ENCODE measurements around the gene NHS.
"Not testable (repeated sequence)": the region's sequence is repeated elsewhere in the genome, so short reads cannot be mapped to it uniquely, and the experiment has no call there.

The NHS gene

GRCh38 chrX:17499512-17499911 is 124.5 kb downstream of the NHS start:
- DNase-seq: no peak

DNA sequence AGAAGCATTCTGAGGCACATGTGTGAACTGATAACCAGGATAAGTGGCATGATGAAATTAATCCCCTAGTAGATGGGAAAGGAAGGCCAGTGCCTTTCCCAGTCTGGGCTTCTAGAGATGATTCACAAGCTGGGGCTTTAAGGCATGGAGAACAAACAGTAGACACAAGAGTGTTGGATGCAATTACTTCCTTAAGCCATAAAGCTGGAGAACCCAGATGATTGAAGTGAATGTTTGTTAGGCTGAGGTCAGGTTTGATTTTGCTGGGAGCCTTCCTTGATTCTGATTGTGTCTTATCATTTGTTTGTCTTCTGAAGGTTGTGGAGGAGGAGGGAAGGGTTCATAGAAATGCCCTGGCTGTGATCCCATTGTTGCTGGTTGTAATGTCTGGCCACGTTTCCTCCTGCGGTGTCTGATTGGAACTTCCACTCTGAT is 125.2 kb downstream of the NHS start:
- DNase-seq: no peak

GRCh38 chrX:17501746-17502145 is 126.7 kb downstream of the NHS start:
- no peak for DNase-seq

GRCh38 chrX:17506352-17506751 is 131.4 kb downstream of the NHS start:
- not testable (repeated sequence) for DNase-seq

- DNase-seq: no peak
These were observed 136.6 kb downstream of the NHS start for GRCh38 chrX:17511556-17511955.

DNA sequence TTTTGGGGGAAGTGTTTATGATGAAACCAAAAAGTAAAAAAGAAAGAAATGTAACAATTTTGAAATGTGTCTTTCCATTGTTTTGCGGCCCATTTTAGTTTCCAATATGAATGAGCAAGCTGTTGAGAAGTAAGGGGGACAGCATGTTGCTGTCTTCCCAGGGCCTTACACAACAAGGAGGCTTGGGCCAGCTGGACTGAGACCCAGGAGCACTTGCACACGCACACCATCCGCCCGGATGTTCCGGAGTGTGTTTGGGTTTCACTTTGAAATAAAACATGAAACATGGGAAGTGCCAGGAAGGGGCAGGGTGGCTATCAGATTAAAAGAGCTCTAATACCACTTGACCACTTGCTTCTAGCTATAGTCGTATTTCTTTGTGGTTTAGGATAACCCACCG is 144.4 kb downstream of the NHS start:
- DNase-seq: no peak

DNA sequence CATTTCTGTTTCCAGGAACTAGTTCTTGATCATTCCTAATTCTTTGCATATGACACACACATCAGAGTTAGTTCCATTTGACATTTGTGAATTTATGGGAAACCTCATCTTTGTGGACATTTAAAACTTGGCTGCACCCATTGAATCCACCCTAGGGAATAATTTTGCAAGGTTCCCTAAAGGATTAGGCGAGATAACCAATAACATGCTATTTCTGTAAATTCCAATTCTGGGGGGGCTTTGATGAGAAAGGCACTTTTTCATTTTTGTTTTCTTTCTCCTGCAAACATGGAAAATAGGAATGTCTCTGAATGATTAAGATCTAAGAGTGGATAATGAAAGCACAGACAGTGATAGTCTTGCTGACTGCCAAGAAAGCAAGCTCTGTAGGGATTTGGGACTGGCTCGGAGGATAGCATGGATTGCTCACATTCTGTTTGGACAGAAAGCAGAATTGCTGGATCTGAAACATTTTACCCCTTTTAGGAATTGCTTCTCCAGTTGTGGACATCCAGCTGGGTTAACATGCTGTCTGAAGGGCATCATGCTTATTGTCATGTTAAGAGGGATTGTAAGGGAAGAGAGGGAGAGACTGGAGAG is 145.1 kb downstream of the NHS start:
- DNase-seq: no peak

DNA sequence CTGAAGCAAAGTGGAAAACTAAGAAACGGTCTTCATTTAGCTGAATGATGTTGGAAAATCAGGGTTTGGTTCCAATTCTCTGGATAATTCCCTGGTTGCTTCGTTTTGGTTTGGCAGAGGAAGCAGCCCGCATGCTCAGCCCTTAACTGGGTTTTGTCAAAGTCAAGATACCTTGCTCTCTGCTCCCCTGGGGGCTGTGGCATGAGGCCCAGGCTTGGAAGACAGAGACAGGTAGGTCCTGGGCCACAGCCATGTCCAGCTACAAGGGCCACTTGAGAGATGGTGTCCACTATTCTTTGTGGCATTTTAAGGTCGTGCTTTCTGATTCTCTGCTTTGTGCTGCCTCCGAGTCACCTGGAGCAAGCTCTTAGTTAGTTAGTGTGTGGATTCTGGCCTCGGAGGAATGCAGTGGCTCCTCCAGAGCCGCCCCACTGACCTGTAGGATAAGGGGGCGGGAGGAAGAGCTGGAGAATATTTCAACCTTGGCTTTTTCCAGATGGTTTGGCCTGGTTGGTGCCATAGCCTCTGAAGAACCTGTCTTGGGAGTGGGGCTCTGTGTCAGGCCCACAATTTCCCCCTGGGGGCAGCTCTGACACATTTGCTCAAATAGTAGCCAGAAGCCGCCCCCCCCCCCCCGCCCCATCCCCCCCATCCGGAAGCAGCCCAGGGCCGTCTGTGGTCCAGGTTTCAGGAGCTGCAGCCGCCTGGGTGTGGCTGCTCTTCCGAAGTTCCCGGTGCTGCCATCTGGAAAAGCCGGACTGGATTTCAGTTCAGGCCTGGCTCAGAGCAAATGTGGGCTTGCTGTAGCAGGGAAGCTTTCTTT is 147.1 kb downstream of the NHS start:
- no peak for DNase-seq

GRCh38 chrX:17525266-17525665 is 150.3 kb downstream of the NHS start:
- DNase-seq: no peak

GRCh38 chrX:17525762-17526555 is 151.0 kb downstream of the NHS start:
- DNase-seq: no peak

- DNase-seq: peak; percentile 42 to 63
These were observed 152.2 kb downstream of the NHS start for GRCh38 chrX:17527135-17527701.

DNA sequence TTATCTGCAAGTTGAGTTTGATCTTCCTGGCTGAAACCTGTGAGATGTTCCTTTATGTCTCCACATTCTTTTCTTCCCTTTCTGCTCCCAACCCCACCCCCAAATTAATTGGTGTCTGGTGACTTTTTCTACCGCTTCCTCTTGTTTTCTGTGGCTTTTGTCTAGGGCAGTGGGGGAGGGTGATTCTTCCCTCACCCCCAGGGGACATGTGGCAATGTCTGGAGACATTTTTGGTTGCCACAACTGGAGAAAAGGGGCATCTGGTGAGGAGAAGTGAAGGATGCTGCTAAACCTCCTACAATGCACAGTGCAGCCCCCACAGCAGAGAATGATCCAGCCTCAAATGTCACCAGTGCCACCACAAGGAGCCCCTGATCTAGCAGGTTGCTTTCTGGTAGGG is 152.9 kb downstream of the NHS start:
- DNase-seq: peak; percentile 51 to 72

- DNase-seq: no peak
These were observed 154.2 kb downstream of the NHS start for GRCh38 chrX:17529151-17529745.

DNA sequence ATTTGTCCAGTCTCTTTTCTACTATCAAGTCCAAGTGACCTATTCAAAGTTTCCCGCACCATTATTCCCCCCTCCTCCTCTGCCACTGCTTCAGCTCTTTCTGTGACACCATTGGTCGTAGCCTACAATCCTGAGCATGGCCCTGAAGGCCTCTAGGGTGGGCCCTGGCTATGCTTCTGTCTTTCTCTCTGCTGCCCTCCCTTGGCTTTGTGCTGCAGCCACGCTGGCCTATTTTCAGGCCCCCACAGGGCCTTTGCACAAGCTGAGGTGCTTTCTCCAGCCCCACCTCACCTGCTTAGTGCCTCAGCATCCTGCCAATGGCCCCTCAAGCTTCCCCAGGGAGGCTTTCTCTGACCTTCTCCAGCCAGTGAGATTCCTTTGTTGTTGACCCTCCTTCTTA is 156.5 kb downstream of the NHS start:
- DNase-seq: no peak

- peak; percentile 8 to 21 for DNase-seq
These were observed 160.2 kb downstream of the NHS start for GRCh38 chrX:17535229-17535628.

DNA sequence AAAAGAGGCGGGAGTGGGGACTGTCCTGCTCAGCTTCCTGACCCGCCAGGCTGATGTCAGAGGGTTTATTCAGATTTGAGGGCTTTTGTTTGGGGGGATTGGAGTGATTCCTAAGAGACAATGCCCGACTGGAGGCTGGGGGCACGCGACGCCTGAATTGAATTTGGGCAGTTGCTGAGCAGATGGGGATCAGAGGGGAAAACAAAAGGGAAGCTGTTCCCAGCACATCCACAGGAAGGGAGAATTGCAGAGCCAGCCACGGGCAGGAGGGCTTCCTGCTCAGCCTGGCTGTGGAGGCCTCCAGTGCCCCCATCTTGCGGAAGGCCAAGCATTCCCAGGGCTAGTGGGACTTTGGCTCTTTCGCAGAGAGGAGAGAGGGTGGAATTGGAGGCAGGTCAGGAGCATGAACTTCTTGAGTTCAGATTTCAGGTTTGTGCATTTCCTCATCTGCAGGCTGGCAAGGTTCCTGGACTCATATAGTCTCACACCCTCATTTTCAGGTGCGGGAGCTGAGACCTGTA is 162.8 kb downstream of the NHS start:
- DNase-seq: no peak

GRCh38 chrX:17542123-17542522 is 167.1 kb downstream of the NHS start:
- no peak for DNase-seq

GRCh38 chrX:17544821-17545220 is 169.8 kb downstream of the NHS start:
- DNase-seq: no peak

DNA sequence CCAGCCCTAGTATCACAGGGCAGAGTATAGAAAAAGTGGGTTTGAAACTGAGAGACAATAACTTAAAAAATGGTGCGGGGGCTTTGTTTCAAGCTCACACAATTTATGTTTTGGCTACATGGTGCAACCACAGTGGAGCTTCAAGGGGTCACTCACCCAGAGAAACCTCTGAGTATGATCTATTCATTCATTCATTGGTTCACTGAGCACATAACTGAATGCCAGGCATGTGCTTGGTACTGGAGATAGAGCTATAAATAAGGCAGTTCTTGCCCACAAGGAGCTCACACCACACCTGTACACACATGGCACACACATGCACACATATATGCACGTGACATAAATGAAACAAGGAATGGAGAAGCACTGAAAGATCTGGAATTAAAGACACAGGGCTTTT is 171.4 kb downstream of the NHS start:
- DNase-seq: no peak

DNA sequence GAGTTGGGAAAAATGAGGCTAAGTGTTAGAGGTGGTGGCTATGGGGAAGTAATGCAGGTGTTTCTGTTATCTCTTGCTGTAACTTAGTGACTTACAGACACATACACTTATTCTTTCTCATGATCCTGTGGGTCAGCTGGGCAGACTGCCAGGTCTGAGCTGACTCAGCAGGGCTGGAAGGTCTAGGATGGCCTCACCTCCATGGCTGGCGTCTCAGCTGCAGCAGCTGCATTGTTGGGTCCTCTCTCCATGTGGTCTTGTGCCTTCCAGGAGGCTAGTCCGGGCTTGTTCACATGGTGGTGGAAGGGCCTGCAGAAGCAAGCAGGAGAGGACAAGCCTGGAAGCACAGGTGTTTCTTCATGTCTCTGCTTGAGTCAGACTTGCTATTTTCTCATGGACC is 172.7 kb downstream of the NHS start:
- DNase-seq: no peak

- no peak for DNase-seq
These were observed 174.2 kb downstream of the NHS start for GRCh38 chrX:17549107-17549651.

GRCh38 chrX:17550011-17550410 is 175.0 kb downstream of the NHS start:
- no peak for DNase-seq

Measured in inflammatory macrophage (primary cell).